ENCODE data around the gene TAC3. TPM values are rescaled to one million over a fixed set of nuclear protein-coding genes. Genes with fewer than 3 reads are reported as not detected.
"Not testable (repeated sequence)": the region's sequence is repeated elsewhere in the genome, so short reads cannot be mapped to it uniquely, and the experiment has no call there.

TAC3 gene
- not detected for total RNA-seq
- long read RNA-seq: 0 reads

DNA sequence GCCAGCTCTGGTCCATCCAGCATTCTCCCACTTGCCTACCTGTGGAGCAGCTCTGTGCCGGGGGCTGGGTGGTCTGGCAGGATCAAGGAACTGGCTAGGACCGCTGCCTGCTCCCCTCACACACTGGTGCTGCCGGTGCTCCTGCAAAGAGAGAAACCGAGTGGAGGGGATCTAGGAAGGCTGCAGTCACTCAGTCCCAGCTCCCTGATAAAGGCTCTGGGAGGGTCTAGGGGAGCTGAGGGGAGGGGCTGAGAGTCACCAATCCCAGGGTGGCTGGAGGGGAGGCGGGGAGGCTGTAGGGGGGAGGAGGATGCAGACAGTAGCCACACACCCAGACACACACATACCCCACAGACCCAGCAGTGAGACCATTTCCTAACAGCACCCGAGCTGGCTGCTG is at the start of gene TAC3:
Gene TAC3, minus strand, starts transcription at position 182 of the 400 bp plus-strand sequence. CDS start 732 bp downstream, outside the sequence.
- intact Hi-C loops (cut with DNase I): no loop called here
- no peak for DNase-seq (ENCODE audit: missing footprints)
- no peak for ATAC-seq

DNA sequence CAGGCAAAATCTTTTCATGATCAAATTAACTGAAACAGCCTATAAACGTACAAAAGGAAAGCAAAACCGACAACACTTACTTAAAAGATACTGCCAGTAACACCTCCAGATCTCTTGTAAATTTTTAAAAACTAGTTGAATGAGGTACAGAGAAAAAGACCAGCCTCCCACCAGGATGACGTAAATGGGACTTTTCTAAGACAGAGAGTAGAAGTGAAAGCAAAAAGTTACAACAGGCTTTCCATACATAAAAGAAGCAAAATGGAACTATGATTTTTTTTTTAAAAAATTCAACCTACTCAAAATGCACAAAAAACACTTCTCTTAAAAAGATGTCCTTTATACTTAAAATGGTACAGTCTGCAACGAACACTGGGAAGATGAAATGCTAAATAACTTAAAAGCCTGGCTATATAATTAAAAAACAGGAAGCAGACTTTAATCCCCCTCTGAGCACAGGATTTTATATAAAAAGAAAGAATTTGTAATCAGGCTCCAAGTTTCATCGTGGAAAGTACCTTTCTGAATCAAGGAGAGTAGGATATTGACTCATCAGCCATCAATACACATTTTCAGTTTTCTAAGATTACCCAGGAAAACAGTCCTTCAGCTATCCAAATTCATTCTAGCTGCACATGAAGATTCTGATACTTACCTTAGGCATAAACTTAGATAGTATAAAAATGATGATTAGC is 47.8 kb upstream of the TAC3 start:
- ATAC-seq: no peak
- intact Hi-C loops (cut with DNase I): loop anchor here (5.0 kb wide), 1 partner anchor 307 kb away; no protein-coding TSS in a partner anchor

DNA sequence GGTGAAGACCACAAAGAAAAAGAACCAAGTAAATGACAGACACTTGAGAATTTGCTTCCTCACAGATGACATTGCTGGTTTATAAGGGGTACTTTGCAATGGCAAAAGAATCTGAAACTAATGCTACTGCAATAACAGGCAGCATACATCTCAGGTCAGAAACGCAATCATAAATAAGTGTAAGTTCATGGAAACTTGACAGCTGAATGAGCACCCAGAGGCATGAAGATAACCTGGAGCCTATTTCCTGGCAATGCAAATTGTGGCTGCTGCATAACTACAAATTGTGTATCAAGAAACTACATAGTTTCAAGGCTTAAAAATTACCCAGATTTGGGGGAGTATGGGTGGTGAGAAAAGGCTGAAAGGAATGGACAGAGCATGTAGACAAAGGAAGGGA is 42.1 kb upstream of the TAC3 start:
- ATAC-seq (no peak), DNase-seq (ENCODE audit: missing footprints) (no peak)
- intact Hi-C loops (cut with DNase I): loop anchor here (5.0 kb wide), 1 partner anchor 46 kb away; no protein-coding TSS in a partner anchor

More for the DNA sequence above, 47.8 kb upstream of the TAC3 start:
- no peak for DNase-seq (ENCODE audit: missing footprints)

DNA sequence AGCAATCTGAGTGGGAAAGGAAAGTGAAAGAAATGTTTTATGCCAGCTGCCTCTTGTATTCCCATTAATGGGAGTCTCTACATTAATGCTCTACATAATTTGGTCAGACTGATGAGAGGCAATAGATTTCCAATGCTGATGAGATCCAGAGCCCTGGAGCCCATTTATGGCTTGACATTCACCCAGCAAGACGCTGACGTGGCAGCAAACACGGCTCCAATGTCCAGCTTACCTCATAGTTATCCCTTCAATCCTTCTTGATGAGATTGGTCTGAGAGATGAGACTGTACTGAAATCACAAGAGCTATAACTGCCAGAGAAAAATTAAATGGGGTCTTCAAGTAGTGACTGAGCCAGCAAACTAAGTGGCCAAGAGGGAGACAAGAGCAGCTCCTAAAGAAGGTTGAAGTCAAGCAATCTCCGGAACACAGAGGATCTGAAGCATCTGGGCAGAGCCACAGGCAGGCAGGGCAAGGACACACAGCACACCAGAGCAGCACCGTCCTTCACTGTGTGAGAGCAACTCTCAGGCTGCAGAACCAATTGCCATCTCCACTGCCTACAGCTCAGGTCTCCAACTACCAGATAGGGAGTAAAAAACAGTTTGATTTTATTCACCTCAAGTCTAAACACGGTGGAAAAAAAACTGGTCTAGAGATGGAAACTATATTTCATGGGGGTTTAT is 40.9 kb upstream of the TAC3 start:
- no peak for ATAC-seq
- intact Hi-C loops (cut with DNase I): loop anchor here (5.0 kb wide), 1 partner anchor 45 kb away; no protein-coding TSS in a partner anchor
- DNase-seq (ENCODE audit: missing footprints): no peak

DNA sequence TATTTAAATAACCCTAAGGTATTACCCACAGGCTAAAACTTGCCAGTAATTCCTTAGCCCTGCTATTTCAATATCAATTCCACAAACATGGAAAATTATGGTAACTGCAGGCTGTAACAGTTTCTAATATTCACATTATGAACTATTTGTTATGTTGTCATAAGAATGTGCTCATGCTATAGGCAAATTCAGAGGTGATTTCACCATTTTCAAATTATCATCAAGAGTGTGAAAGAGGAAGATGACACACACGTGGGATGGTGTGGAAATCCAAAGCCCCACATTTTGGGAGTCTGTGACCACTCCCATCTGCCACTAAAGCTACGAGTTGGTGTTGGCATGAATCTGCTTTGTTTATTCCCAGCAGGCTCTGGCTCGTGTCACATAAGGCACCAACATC is 39.5 kb upstream of the TAC3 start:
- intact Hi-C loops (cut with DNase I): loop anchor here (5.0 kb wide), 1 partner anchor 44 kb away; no protein-coding TSS in a partner anchor
- ATAC-seq: no peak
- no peak for DNase-seq (ENCODE audit: missing footprints)

DNA sequence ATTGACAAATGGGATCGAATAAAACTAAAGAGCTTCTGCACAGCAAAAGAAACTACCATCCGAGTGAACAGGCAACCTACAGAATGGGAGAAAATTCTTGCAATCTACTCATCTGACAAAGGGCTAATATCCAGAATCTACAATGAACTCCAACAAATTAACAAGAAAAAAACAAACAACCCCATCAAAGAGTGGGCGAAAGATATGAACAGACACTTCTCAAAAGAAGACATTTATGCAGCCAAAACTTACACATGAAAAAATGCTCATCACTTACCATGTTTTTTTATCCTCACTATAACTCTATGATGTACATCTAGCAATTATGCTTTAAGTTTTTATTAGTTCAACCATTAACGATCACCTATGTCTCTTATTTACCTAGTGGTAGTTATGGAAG is 37.6 kb upstream of the TAC3 start:
- ATAC-seq; DNase-seq (ENCODE audit: missing footprints); intact Hi-C loops (cut with DNase I): not testable (repeated sequence)

DNA sequence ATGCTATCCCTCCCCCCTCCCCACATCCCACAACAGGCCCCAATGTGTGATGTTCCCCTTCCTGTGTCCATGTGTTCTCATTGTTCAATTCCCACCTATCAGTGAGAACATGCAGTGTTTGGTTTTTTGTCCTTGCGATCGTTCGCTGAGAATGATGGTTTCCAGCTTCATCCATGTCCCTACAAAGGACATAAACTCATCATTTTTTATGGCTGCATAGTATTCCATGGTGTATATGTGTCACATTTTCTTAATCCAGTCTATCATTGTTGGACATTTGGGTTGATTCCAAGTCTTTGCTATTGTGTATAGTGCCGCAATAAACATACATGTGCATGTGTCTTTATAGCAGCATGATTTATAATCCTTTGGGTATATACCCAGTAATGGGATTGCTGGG is 36.8 kb upstream of the TAC3 start:
- not testable (repeated sequence) for DNase-seq (ENCODE audit: missing footprints)

DNA sequence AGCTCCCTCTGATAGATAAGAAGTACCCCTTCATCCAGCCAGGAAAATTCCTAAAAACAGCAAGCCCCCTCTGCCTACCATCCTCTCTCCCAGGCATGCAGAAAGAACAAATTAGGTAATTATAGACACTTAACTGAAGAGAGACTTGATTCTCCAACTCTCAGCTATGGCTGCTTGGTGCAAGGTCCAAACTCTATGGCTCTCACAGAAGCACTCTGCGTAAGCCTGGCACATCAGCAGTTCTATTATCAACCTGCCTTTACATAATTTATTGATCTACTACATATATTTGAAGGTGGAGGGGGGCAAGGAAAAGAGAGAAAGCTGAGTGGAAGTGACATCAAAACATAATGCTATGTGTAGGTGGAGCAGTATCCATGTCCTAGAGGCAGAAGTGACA is 34.7 kb upstream of the TAC3 start:
- DNase-seq (ENCODE audit: missing footprints) (no peak), ATAC-seq (no peak)
- intact Hi-C loops (cut with DNase I): no loop called here

More for the DNA sequence above, 36.8 kb upstream of the TAC3 start:
- ATAC-seq; intact Hi-C loops (cut with DNase I): not testable (repeated sequence)

DNA sequence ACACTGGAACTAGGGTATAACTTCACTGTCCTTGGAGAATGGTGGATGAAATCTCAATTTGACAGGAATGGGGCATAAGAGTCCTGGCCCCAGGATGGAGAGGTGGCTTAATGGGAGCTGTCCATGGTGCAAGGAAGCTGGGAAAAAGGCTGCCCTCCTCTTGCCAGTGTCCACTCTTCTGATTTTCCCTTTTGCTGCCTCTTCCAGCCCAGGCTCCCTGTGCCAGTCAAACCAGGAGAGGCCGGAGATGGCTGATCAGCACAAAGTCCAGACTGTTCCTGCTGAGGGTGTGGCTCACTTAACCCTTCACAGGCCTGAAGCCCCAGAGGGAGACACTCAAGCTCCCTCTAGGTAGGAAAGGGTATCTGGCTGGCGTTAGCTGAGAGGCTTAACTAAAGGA is 33.6 kb upstream of the TAC3 start, which contains the start of gene MYO1A:
Gene MYO1A, minus strand, starts transcription at position 240 of the 400 bp plus-strand sequence. CDS start 1,806 bp downstream, outside the sequence.
- no peak for DNase-seq (ENCODE audit: missing footprints)
- intact Hi-C loops (cut with DNase I): no loop called here
- ATAC-seq: no peak

DNA sequence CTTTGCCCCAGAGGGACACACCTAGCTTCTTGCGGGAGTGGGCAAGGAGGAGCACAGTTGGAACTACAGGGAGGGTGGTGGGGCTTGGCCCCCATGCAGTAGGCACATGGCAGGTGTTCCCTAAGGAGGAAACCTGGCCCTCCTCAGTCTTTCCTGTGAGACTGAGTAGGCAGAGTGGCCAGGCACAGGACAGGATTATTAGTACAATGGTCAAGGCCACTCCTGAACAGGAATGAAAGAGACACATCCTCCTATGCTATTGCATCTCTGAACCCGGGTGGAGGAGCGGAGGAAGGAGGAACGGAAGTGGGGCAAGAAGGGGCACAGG is 32.8 kb upstream of the TAC3 start:
- intact Hi-C loops (cut with DNase I): no loop called here
- ATAC-seq (no peak), DNase-seq (ENCODE audit: missing footprints) (no peak)

DNA sequence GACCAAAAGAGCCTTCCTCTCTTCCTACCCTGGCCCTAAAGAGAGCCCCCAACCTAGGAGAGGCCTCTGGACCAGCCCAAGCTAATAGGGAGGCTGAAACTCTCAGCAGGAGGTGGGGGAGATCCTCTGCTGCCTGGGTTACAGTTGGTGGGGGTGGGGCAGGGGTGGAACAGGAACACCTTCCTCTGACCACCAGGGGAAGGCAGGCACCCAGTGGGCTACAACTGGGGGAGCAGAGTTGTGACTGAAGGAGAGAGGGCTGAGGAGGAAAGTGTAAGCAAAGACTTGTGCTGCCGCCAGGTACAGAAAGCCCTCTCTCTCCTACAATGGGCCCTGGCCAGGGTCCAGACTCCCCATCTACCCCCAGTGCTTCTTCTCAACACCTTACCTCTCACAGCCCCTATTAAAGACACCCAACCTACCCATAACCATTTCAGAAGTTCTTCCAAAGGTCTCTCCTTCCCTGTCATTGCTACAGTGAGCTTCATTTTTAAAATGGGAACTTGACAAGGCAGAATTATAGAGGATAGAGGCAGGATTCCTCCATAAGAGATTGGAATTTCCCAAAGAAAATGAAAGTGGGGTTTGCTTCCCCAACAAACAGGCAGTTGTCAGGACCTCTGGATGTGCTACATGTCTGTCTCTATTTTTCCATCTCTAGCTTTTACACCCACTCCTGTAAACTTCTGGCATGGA is 32.2 kb upstream of the TAC3 start:
- no peak for ATAC-seq
- intact Hi-C loops (cut with DNase I): no loop called here
- no peak for DNase-seq (ENCODE audit: missing footprints)

DNA sequence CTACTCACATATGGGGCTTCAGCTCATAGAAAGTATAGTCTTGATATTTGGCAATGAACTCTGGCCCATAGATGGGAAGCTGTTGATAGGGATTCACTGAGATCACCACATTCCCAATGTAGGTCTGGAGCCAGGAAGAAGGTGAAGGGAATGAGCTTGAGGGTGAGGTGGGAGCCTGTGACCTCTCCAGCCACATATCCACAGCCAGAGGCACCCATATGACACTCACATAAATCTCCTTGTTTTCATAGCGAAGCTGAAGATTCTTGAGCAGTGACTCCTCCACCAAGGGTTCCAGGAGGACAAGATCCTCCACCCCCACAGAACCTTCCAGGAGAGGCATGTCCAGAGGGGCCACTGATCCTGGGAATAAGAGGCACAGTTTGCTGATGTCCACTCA is 31.7 kb upstream of the TAC3 start:
- intact Hi-C loops (cut with DNase I): no loop called here
- ATAC-seq (no peak), DNase-seq (ENCODE audit: missing footprints) (no peak)

DNA sequence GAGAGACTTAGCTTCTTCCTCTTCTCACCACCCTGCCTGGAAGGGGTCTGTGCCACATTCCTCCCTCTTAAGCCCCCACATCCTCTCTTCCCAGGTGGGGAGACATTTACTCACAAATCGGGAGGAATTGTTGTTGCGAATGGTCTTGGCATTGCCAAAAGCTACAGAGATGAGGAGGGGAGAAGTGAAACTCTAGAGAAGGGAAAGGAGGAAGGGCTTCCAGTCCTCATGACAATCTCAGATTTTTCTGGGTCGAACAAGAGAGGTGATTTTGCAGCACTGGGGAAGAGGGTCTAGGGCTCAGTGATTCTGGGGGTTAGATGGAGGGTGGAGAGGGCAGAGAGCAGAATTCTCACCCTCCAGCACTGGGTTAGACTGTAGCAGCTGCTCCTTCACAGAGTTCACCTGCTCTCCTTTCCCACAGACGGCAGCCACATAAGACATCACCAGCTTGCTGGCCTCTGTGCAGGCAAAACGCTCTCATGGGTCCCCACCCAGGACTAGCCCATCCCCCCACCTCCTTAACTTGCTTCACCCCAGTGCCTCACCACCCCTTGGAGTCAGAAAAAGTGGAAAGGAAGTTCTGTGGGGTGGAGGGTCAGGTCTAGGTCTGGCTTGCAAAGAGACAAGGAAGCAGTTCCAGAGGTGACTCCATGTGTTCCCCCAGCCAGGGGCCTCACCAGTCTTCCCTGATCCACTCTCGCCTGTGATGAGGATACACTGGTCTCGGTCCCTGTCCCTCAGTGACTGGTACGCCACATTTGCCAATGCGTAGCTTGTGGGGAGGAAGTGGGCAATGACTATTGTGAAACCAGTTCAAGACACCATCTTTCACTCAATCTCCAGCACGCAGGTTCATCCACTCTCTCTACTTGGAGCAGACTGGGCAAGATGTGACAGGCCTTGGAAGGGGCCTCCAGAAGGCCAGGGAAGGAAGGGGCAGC is 30.9 kb upstream of the TAC3 start:
- intact Hi-C loops (cut with DNase I): no loop called here
- ATAC-seq (peak; percentile 49), DNase-seq (ENCODE audit: missing footprints) (no peak)

DNA sequence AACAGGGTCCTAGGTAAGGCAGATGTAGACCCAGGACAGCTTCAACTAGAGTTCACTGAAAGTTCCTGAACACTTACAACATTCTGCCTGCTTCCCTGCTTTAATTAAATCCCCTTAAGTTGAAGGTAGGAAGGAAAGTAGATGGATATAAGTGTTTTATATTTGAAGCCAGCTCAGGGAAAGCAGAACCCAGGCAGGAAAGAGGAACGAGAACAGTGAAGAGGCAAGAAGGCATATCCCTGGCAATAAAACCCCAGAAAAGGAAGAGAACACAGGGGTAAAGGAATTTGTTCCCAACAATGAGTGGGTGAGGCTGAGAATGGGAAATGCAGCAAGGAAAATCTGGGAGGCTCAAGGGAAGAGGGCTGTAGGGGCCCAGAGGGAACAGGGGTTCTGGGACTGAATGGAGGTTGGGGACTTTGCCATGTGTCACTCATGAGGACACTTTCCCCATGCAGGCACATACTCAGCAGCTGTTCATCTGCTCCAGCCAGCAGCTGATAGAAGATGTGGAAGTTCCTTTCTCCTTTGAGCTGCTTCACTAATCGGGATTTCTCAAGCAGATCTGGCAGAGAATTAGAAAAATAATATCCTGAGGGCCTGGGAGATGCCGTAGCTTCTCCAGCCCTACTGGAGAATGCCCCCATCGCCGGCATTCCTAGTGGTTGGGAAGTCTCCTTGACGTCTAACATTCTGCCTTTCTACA is 29.9 kb upstream of the TAC3 start:
- no peak for DNase-seq (ENCODE audit: missing footprints)
- intact Hi-C loops (cut with DNase I): no loop called here
- ATAC-seq: no peak

DNA sequence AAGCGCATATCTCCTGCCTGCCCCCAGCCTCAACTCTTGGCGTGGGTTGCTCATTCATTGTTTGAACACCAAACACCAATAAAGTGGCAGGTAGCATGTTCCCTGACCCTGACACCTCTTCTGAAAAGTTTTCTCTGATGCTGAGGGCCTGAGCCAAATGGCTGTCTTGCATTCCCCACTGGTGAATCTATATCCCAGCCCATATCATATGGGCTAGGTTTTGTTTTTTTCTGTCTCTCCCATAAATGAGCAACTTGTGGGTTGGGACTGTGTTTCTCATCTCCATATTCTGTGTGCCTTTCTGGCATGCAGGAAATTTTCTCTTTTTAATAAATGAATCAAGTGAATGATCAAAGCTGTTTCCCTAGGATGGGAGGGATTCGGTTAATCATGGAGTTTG is 28.6 kb upstream of the TAC3 start:
- intact Hi-C loops (cut with DNase I): no loop called here
- DNase-seq (ENCODE audit: missing footprints) (no peak), ATAC-seq (no peak)

DNA sequence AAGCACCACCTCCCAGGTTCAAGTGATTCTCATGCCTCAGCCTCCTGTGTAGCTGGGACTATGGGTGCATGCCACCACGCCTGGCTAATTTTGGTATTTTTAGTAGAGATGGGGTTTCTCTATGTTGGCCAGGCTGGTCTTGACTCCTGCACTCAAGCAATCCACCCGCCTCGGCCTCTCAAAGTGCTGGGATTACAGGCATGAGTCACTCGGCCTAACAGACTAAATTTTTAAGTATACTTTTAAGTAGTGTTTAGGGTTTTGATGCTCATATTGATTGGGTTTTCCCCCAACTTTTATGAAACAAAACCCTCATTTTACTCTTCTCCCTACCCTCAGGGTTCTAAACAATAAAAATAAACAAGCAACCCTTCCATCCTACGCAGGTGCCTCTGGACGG is 28.1 kb upstream of the TAC3 start:
- ATAC-seq (no peak), DNase-seq (ENCODE audit: missing footprints) (no peak)
- intact Hi-C loops (cut with DNase I): no loop called here

DNA sequence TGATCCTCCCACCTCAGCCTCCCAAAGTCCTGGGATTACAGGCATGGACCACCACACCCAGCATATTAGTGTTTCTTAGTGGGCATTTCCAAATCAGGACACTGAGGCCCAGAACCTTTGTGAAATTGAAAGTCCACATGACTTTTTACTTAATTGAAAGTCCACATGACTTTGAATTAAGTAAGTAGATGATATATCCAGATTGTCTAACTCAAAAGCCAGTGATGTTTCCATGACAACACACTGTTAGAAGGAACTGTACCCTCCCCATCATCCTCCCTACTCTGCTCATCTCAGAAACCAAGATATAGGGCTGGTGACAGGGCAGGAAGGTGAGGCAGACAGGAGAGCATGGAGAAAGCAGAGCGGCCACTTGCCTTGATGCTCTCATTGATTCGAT is 26.4 kb upstream of the TAC3 start:
- intact Hi-C loops (cut with DNase I): no loop called here
- ATAC-seq (no peak), DNase-seq (ENCODE audit: missing footprints) (no peak)

DNA sequence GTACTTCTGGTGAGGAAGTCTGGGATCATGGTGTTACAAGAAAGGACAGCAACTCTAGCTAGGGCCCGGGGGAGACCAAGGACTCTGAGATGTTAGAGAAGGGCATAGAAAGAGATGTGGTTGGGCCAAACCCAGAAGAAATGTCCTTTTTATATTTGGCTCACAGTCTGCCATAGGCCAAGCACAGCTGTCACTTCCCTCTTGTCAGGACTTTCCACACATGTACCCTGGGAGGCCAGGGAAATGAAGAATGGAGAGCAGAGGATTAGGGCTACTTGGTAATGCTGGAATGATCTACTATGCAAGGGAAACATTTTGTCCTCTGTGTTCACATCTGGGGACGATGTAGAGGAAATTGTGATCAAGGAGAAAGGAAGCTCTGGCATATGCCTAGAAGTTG is 24.4 kb upstream of the TAC3 start:
- intact Hi-C loops (cut with DNase I): no loop called here
- ATAC-seq (no peak), DNase-seq (ENCODE audit: missing footprints) (no peak)

Measured in Right ventricle myocardium inferior (tissue), 1 donor.